ENCODE data around the gene TCF4. TPM values are rescaled to one million over a fixed set of nuclear protein-coding genes. Genes with fewer than 3 reads are reported as not detected.

Gene TCF4
- total RNA-seq, 2 donors from 2014 or later: 57.7 to 66.3 TPM

DNA sequence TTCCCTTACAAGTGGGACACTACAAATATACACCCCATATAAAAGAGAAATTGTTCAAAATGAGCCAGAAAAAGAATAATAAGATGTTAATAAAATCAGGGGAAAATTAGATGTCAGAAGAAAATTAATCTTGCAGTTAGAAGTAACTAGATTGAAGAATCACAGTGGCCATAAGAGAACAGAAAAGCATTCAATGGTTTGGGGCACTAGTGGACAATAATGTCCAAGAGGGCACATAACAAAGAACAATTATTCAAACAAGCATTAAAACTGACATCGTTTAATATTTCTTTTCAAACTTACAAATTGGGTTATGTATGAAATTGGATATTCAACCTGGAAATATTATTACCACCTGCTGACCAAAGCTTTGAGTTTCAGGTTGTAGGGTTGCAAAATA, 12.9 kb downstream of the TCF4 start:
- Histone ChIP-seq H3K27me3 (no peaks in the 10 kb centered on the region), H3K4me1 (no peaks in the 10 kb centered on the region), H3K27ac (no peak overlapping the region), H3K9me3 (no peaks in the 10 kb centered on the region), H3K36me3 (no peaks in the 10 kb centered on the region), H3K4me3 (no peak overlapping the region)
- no peak for DNase-seq (ENCODE audit: low spot score)
- TF ChIP-seq CTCF (IDR thresholded peaks at IDR 0.05): no peak

GRCh38 chr18:55573386-55573785, 14.6 kb downstream of the TCF4 start:
- Histone ChIP-seq H3K4me3 (no peak overlapping the region), H3K36me3 (no peaks in the 10 kb centered on the region), H3K27ac (no peak overlapping the region), H3K27me3 (no peaks in the 10 kb centered on the region), H3K4me1 (no peaks in the 10 kb centered on the region), H3K9me3 (no peaks in the 10 kb centered on the region)
- no peak for TF ChIP-seq CTCF (IDR thresholded peaks at IDR 0.05)
- no peak for DNase-seq (ENCODE audit: low spot score)

- Histone ChIP-seq H3K27ac (no peak overlapping the region), H3K9me3 (no peaks in the 10 kb centered on the region), H3K27me3 (no peaks in the 10 kb centered on the region), H3K36me3 (no peaks in the 10 kb centered on the region), H3K4me3 (no peak overlapping the region), H3K4me1 (no peaks in the 10 kb centered on the region)
- DNase-seq (ENCODE audit: low spot score): no peak
- no peak for TF ChIP-seq CTCF (IDR thresholded peaks at IDR 0.05)
These were observed 17.0 kb downstream of the TCF4 start for GRCh38 chr18:55570966-55571365.

DNA sequence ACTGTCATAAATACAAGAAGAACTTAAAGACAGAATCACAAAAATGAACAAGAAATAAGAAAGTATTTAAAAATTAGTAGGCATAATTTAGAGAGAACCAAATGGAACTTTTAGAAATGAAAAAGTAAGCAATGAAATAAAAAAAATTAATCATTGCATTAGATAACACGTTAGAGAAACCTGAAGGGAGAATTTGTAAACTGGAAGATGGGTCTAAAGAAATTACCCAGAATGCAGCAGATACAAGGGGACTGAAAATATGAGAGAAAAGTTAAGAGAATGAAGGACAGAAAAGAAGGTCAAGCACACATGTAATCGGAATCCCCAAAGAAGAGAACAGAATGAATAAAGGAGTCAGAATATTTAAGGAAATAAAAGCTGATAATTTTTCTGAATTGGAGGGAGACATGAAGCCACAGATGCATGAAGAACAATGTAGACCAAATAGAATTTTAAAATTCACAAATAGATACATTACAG, 21.5 kb downstream of the TCF4 start:
- no peaks in the 10 kb centered on the region for H3K9me3 ChIP-seq
- no peak overlapping the region for H3K4me3 ChIP-seq
- no peak for DNase-seq (ENCODE audit: low spot score)
- H3K27me3 ChIP-seq: no peaks in the 10 kb centered on the region
- H3K27ac ChIP-seq: no peak overlapping the region
- no peaks in the 10 kb centered on the region for H3K4me1 ChIP-seq
- no peaks in the 10 kb centered on the region for H3K36me3 ChIP-seq
- TF ChIP-seq CTCF (IDR thresholded peaks at IDR 0.05): no peak

GRCh38 chr18:55559739-55560138, 28.3 kb downstream of the TCF4 start:
- DNase-seq (ENCODE audit: low spot score): no peak

More at GRCh38 chr18:55559739-55560138, 28.3 kb downstream of the TCF4 start:
- no peak for TF ChIP-seq CTCF (IDR thresholded peaks at IDR 0.05)
- Histone ChIP-seq H3K4me1 (no peaks in the 10 kb centered on the region), H3K36me3 (no peaks in the 10 kb centered on the region), H3K9me3 (no peaks in the 10 kb centered on the region), H3K27me3 (no peaks in the 10 kb centered on the region), H3K27ac (no peak overlapping the region), H3K4me3 (no peak overlapping the region)

All from right atrium auricular region (tissue), 2 donors.